ENCODE data around the gene ERI2.
A peak's percentile ranks its signal among the peaks of the same experiment; 100 is the strongest.

ERI2 gene

DNA sequence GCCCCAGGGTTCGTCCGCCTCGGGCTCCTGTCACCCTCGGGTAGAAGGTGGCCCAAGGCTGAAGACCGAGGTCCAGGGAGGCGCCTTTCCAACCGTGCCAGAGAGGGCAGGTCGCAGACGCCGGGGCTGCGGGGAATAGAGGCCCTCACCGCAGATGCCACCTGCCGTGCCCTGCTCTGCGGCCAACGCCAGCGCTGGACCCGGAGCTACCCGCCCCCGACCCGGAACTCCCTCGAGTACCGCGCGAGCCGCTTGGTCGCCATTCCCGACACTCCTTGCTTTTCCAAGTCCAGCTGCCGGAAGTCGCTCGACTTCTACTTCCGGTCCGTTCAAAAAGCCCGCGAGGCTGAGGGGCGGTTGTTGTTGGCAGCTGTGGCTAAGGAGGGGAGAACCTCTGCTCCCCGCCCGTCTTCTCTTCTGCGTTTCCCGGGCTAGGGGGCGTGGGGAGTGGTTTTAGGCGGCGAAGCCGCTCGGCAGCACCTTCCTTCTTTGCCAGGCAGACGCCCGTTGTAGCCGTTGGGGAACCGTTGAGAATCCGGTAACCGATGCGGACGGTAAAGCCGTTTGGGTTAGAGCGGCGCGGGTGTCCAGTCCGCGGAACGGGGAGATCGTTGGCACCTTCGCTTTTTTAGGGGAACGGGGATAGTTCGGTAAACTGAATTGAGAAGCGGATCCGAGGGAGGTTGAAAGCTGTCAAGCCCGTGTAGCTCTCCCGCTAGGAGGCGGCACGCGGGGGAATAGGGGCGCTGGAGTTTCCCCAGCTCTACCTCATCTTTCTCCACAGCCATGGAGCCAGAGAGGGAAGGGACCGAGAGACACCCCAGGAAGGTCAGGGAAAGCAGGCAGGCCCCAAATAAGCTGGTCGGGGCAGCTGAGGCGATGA, at the start of gene ERI2, which contains the start of gene REXO5:
Gene ERI2 (minus strand): TSS at position 305 of the 883 bp plus-strand sequence. CDS start 42 bp downstream, at position 263.
Gene REXO5 (plus strand): TSS at position 360 of the 883 bp plus-strand sequence. CDS start 427 bp downstream, at position 787.
- peak; percentile 77 to 78 for DNase-seq

GRCh38 chr16:20854963-20855362, 48.7 kb upstream of the ERI2 start:
- no peak for DNase-seq

DNA sequence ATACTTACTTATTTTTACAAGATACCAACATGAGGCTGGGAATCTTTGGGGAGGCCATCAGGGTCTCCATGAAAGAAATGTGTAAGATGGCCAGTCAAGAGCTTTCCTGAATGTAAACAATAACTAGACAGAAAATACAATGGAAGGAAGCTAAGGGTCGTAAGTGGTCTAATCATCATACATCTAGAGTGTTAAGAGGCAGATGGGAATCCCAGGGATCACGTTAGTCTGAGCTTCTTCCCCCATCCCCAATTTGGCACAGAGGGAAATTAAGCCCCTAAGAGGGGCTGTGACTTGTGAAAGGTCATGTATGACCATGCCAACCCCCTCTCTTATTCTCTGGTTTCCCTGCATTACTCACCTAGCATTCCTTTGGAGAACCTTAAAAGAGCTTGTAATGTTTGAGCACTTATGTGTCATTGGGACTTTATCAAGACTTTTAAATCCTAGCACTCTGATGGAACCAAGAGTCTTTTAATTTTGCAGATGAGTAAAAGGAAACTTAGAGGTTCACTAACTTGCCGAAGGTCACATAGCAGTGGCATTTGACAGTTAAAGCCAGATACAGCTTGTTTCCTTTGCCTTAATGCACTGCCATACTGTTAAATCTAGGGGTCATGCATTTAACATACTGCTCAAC, 47.8 kb upstream of the ERI2 start:
- no peak for DNase-seq

- DNase-seq, result no peak
These were observed 46.9 kb upstream of the ERI2 start for GRCh38 chr16:20853143-20853542.

DNA sequence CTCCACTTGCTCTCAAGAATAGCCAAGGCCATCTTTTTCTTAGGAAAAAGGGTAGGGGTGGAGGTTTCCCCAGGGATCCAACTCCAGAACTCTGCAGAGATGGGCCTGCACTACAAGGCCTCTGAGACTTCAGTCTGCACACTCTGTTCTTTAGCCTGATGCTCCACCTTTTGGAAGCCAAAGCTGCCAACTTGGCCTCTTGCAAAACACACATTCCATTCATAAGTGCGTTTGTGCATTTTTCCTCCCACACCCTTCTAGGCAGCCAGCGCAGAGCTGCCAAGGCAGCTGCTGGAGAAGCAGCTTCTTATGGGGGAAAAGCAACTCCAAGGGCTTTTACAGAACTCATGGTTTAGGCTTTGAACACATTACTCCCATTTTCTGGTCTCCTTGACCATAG, 45.3 kb upstream of the ERI2 start:
- no peak for DNase-seq

DNA sequence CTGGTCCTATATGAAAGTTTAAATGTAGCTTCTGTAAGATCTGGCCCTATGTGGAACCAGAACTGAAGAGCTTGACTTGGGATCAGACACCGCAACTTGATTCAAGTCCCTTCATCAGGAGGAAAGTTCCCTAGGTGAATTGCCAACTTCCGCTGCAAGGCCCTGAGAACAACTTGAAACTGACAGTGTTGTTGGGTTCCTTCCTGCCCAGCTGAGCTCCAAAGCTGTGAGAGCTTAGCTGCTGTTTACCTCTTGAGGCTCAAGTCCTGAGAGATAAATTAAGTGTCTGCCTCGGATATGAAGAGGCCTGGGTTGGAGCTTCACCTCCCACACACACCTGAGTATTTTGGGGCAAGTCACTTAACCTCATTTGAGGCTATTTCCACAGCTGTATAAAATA, 44.7 kb upstream of the ERI2 start:
- DNase-seq, result no peak

DNA sequence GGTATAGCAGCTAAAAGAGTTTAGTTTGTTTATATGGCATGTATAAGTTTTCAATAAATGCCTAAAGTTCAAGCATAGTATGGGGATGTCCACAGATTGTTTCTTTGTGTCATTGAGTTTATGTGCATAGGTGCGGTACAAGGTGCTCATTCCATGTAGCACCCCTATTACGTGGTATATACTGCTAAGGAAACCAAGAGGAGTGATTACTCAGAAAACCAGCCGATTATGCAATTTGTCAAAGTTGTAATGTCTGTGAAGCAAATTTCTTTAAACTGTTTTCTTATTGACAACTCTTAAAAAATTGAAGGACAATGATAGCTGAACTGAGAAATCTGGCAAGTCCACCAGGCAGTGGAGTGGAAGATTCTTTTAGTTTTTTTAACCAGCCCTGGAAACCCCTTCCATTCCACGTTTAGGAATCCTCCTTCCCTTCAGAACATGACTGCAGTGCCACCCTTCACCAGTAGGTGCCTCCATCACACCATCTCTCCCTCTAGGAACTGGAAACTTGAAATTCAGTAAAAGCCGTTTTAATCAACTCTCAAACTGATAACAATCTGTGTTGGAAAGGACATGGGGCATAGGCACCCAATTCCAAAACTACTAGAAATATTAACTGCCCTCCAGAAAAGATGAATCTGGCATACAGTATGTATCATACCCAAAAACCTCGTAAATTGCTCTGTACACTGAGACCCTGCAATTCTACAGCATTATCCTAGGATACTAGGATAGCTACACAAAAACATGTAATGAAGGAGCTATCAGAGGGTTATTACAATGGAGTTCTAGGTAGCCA, 43.5 kb upstream of the ERI2 start:
- peak; percentile 45 to 62 for DNase-seq

DNA sequence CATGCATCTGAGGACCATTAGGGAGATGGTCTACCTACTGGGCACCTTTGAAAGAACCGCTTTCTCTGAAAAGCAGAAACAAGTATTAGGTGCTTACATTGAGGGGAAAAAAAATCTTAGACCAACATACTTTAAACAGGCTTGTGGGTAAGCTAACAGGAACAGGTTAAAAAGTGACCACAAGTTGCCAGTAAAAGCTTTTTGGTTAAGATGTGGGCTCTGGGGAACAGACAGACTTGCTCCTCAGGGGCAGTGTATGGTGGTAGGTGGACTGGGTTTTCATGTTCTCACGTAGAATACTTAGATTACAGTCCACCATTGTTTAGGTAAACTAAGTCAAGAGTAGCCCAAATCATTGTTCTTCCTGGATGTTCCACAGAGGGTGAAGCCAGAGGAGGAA, 41.3 kb upstream of the ERI2 start:
- DNase-seq, result no peak

DNA sequence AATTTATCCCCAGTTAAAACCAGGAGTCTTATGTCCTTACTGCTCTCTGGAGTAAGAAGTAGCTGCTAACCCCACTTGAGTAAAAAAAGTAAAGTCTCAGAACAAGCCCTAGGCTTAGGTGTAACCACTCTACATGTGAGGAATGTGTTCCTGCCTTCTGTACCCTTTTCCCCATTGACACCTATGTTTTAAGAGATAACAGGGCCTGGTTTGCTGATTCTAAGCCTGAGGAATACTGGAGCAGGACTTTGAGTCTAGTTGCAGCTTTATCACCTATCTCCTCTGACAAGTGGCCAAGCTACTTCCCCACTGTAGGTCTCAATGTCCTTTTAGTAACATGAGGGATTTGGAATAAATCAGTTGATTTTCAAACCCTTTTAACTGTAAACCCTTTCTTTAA, 40.3 kb upstream of the ERI2 start:
- no peak for DNase-seq

DNA sequence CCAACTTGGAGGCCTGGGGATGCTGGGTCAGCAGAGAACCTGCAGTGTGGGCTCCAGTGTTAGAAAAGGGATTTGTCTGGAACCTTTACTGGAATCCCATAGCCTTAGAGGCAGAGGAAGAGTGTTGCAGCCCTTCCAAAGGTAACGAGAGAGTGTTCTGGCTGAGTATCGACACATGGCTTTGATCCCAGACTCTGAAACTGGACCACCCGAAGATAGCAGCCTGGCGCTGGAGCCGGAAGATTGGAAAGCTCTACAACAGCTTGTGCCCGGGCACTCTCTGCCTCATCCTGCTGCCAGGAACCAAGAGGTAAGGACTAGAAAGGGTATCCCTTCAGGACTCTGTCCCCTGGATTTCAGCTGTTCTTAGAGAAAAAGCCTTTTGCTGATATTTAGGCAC, 39.8 kb upstream of the ERI2 start:
- no peak for DNase-seq

GRCh38 chr16:20844588-20844987, 38.3 kb upstream of the ERI2 start:
- peak in 1 of 2 donors; percentile 20 for DNase-seq

DNA sequence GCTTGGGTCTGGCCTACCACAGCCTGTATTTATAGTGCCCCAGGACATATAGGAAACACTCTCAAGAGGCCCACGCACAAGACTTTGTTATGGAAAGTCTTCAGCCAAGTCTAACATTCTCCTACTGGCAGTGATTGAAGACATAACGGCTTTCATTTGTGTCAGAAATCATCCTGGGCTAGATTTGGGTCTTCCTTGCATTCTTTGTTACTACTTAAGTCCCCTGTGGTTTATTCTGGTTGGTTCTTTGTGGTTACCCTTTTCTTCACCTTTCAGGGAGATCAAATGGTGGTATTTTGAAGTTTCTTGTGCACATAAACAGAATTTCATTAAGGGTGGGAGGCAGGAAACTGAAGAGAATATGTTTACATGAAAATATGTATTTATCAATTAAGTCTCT, 37.8 kb upstream of the ERI2 start:
- peak in 1 of 2 donors; percentile 14 for DNase-seq

DNA sequence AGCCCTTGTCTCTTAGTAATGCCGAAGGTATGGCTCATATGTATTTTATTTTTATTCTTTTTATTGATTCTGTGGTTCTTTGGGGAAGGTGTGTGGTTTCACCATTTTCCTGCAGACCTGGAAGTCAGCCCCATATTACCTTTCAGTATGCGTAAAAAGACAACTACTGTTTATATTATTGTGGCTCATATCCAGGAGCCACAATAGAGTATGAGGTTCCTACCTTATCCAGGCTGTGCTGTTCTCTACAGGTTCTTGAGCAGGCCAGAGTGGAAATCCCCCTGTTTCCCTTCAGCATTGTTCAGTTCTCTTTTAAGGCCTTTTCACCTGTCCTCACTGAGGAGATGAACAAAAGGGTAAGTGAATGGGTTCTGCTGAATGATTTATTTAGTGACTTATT, 33.2 kb upstream of the ERI2 start:
- no peak for DNase-seq

DNA sequence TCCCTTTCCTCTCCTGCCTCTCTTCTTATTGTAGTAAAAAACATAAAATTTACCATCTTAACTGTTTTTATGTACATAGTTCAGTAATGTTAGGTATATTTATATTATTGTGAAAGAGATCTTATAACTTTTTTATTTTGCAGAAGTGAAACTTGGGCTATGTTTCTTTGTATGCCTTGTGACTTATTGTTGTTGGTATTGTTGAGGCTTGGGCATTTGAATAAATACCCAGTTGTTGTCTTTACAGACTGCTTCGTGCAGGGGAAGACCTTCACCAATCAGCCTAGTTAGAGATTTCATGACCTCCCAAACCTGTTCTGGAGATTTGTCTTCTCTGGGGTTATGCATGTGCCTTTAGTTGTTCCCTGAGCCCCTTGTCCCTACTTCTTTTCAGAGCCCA, 32.0 kb upstream of the ERI2 start:
- no peak for DNase-seq

GRCh38 chr16:20833086-20833485, 26.8 kb upstream of the ERI2 start:
- DNase-seq, result no peak

DNA sequence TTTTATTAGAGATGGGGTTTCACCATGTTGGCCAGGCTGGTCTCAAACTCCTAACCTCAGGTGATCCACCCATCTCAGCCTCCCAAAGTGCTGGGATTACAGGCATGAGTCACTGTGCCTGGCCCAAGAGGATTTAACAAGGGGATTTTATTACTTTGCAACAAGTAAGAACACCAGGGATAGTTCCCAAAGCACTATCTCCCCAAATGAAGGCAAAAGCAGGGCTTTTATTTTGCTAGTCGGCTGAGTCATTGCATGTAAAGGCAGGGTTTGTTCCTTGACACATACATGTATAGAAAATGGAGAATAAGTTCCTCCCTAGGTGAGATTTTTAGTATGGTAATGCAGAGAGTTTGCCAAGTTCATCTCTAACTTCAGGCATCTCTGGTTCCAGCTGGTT, 24.1 kb upstream of the ERI2 start:
- no peak for DNase-seq

GRCh38 chr16:20829536-20829935, 23.3 kb upstream of the ERI2 start:
- no peak for DNase-seq

DNA sequence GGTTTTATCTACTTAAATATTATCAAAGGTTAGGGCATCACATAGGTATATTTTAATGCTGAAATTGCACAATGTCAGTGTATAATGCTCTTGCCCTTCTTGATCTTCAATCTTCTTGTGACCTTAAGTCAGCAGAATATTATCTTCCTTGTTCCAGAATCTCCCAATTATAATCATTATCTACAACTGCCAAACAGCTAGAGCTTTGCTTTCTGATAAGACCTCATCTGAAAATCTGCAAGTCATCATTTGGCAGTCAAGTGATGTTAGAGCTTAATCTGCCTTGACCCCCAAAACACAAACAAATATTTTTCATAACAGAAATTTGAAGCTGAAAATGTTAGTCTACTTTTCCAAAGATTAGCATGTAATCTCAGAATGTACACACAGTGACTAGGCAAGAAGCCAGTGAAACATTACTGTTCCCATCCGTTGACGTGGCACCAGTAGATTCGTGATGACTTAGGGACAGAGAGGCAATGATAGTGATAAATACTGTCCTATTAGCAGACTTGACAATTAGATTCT, 19.8 kb upstream of the ERI2 start:
- no peak for DNase-seq

- no peak for DNase-seq
These were observed 16.5 kb upstream of the ERI2 start for GRCh38 chr16:20822521-20823325.

GRCh38 chr16:20821682-20822081, 15.4 kb upstream of the ERI2 start:
- no peak for DNase-seq

- DNase-seq, result no peak
These were observed 12.8 kb upstream of the ERI2 start for GRCh38 chr16:20818929-20819585.

- DNase-seq, result no peak
These were observed 8.5 kb upstream of the ERI2 start for GRCh38 chr16:20814784-20815183.
